GM18511 (cell line): ENCODE measurements around the gene AK8.

Experiments
- ATAC-seq: cut with Tn5 transposase; IDR thresholded peaks from one replicate; pipeline ENCODE4 v1.9.1; 2021; ENCODE audit warnings: mild to moderate bottlenecking, moderate library complexity; ENCODE audit not compliant: unreplicated experiment

Gene AK8

DNA sequence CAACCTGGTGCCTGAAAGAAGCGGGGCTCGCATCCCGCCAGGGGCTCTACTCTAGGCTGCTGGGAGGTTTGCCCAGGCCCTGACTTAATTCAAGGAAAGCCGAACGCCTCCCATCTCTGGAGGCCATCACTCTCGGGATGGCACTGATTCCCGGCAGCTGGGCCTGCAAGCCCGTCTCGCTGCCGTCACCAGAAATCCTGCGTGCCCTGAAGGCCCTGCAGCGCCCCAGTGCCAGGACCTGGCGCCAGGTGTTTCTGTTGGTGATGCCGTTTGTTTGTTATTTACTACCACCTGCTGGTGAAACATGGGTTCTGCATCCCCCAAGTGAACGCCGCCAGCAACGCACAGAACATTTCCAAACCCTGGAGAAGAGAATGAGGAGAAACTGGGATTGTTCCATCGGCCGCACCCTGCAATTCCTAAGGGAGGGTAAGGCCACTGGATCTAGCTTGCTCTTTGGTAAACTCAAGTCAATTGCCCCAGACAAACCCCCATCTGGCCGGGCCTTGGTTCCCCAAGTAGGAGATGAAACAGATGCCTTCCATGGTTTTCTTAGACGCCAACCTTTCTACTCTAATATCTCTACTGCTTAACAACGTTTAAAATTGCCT is 77.9 kb downstream of the AK8 start:
- no peak for ATAC-seq

DNA sequence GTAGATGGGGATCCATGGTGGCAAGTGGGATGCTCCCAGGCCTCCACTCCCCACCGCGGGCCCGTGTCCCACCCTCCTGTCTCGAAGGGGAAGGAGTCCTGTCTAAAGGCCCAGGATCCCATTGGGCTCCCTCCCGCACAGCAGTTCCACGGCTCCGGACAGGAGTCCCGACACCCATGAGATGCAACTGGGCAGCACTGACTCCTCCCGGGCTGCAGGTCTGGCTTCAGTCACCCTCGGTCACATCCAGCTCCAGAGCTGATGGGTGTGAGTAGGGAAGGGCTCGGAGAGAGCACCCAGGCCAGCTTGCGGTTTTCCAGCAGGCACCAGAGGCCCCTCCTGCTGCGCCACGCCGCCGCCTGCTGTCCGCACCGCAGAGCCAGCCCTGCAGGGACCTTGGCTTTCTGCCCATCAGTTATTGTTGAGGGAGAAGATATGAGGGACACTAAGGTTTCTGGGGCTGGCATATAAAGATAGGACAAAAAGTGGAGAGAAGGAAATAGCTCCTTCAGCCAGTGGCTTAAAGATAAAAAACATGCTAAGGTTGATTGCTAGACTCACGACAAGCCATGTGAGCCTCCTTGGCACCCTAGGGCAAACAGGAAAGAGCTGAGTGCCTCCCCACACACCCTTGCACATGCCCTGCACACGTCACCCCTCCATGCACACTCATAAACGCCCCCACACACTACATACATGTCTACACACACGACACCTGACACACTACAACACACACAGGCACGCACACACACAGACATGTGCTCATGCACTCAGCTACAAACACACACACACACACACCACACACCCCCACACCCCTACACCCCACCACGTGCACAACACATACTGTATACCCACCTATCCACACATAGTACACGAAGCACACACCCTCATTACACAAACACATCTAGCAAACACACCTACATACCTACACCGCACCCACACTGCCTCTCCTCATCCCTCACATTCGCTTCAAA is 79.0 kb downstream of the AK8 start:
- no peak for ATAC-seq

DNA sequence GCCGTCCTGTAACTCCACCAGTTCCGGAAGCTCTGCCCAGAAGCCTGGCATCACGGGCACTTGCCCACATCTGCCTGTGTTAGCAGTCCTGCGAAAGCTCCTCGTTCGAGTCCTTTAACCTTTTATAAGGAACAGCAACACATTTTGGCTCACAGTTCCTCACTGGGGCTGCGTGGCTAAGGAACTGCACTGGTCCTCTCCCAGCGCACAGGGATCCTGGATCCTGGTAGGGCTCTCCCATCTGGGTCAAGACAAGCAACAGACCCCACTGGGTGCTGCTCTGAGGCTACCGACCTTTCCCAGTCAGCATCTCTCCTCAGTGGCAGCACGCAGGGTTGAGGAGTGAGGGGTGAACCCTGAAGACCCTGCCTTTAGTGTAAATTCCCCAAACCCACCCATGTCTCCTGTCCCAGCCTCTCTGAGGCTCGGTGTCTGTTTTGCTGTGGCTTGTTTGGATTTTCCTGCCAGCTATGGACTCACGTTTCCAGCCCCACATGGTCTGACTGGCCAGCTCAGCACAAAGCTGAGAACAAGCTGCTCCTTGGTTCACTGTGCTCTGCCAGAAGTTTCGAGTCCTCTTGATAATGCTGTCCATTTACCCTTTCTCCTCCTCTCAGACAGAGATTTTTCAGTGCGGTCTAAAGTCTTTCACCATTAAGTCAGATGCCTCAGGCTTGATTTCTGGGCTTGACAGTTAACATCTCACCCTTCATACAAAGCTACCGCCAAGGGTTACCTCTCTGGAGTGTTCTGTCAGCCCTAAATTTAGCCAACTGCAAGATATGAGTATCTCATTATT is 80.0 kb downstream of the AK8 start:
- ATAC-seq, result no peak

DNA sequence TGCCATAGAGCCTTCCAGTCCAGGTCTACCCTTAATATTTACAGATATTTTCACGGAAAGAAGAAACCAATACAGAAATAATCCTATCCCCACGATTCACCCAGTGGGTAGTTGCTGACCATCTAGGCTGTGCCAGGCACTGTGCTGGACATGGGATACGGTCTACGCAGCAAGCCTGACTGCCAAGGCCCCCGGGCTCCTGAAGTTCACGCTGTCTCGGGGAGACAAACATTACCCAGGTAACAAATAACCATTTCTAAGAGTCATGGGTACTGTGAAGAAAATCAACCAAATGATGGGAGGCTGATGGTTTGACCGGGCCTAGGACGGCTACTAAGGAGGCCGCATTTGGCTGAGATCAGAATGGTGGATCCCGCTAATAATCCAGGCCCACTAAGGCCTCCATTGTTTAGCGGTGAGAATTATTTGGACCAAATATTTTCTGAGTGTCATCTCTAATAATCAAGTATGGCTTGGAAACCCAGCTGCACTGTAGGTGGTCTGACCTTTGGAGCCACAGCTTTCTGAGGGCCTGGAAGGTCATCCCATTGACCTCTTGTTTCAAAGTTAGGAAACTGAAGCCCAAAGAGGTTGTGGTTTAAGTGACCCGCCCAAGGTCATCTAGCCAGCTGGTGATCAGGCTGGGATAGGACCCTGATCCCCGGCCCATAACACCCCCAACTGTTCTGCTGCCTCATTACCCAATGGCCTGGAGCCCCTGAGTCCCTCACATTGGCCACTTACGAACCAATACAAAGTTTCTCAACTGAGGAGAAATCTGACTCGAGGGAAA is 82.4 kb downstream of the AK8 start:
- no peak for ATAC-seq

DNA sequence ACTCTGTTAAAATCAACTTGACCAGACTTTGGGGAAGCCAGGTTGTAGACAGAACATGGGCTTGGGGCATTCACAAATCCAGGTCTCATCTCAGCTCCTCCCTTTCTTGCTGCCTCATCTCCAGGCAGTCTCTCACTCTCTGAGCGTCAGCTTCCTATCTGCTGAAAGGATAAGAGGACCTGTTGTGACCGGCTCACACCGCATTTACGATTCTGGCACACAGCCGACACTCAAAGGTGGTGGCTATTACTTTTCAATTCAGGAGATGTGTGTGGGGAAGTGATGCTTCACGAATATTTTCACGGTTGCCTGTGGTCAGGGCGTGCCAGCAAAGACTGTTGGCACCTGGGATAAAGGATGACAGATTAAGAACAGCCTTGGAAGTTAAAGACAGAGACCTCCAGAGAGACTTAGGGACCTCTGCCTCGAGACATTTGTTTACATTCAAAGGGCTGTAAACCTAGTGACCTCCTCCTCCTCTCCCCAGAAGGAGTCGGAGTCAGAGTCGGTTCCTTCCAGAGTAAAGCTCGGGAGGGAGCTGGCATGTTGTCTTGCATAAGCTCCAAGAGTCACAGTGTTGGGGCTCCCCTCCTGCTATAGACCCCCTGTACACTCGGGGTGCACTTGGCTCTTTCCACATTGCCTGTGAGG is 83.2 kb downstream of the AK8 start:
- ATAC-seq, result no peak

DNA sequence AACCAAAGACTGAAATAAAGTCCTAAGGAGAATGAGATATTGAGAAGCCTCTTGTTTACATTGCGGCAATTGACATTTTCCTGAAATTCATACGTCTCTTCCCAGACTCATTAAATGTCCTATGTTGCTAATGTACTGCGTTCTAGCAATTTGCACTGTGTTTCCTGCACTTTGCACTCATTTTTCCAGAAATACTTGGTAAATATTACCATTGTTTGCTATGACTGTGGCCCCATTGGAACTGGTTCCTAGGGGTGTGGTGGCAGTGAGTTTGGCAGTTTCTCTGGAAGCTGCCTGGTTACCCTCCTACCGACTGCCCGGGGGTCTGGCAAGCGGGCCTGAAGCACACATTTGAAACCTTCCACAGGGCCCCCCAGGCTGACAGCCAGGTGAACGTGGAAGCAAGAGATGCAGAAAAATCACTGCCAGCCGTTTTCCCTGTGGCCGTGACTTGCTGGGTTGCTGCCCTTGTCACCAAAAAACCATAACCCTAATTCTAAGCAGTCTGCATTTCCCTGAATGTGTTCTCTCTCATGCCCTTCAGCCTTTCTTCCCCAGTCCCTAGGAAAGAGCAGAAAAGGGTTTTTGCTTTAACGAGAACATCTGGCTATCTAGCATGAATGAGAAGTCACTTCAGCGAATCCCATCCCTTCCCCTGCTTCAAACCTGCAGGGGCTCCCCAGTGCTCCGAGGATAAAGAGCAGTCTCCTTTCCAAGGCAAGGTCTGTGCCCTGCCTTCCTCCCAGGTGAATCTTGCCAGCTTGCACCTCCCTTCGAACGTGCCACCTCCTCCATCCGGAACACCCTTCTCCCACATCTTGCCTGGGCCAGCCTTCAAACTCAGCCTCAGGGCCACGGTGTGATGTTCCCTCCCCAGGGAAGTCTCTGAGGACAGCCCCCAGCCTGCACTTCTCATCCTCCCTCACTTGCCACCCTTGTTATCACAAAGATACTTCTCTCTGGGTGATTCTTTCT is 84.2 kb downstream of the AK8 start:
- ATAC-seq, result no peak

DNA sequence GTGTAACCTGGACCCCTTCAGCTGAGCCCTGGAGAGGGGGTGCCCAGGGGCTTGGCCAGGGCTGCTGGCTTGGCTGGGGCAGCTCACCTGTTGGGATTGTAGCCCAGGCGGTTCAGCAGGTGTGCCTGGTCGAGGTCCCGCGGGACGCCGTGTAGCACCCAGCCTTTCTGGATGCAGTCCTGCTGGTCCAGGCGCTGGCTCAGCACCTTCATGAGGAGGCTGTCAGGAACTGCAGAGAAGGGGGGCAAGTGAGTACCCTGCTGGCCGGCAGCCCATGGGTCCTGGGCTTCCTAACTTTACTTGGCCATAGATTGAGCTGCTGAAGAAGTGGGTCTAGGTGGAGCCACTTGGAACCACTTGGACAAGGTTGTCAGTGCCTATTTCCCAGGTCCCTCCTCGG is 85.5 kb downstream of the AK8 start:
- ATAC-seq, result no peak

DNA sequence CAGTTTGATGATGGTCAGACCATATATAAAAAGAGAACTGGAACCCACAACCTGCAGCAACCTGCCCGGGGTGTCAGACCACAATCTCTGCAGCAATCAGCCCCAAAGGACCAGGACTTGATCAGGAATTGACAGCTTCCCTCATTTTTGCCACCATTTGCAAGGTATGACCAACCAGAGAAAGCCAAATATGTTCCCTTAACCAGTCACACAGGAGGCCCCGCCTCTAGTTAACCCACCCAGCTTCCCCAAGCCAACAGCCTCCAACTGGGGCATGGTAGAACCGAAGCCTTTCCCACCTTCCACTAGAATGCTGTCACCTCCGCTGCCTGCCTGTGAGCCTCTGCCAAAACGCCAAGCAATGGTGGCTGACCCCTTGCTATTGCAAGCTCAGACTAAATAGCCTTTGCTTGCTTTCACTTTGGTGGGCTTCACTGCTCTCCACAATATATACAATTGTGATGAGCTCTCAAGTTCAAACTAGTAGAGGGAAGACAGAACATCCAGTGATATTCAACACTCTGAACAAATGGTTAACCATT is 86.3 kb downstream of the AK8 start:
- ATAC-seq, result no peak

DNA sequence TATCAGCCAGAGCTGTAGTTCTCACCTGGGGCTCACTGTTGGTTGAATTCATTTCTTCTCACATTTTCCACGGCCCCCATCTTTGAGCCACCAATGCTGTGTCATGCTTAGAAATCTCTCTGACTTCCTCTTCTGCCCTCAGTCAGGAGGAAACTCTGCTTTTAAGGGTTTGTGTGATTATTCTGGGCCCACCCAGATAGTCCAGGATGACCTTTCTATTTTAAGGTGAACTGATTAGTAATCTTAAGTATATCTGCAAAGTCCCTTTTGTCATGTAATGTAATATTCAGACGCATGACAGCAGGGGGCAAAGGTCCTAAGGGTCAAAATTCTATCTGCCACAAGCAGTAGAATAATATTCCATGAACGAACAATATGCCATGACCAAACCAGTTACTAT is 88.4 kb downstream of the AK8 start:
- no peak for ATAC-seq

DNA sequence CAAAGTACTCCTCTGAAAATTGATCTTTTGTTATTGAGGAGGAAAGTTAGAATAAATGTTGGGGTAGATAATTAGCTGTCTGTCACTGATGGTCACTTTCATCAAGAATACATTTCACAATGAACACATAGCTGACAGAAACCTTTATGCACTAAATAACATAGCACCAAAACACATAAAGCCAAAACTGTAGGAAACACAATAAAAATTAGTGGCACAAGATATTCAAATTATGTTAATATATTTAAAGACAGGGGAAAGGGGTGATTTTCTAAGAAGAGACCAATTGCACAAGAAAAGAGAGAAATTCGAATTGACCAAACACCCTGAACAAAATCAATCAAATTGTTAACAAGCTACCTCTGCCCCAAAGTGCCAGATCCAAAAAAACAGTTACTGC is 89.7 kb downstream of the AK8 start:
- no peak for ATAC-seq

DNA sequence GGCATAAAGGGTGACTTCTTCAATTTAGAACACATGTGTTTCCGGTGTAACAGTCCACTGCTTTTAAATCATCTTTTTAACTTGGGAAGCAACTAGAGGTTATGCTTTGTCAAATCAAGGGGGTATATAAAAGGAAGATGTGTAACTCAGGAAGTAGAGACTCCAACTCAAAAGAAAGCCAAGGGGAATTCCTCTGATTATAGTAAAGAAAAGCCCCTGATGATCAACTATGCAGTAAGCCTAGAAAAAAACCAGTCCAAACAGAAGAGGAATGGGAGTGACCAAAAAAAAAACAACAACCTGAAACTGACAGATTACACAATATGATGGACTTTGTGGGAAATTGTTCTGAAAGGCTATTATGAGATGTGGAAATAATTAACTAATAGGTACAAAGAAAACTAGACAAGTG is 90.3 kb downstream of the AK8 start:
- ATAC-seq, result no peak

DNA sequence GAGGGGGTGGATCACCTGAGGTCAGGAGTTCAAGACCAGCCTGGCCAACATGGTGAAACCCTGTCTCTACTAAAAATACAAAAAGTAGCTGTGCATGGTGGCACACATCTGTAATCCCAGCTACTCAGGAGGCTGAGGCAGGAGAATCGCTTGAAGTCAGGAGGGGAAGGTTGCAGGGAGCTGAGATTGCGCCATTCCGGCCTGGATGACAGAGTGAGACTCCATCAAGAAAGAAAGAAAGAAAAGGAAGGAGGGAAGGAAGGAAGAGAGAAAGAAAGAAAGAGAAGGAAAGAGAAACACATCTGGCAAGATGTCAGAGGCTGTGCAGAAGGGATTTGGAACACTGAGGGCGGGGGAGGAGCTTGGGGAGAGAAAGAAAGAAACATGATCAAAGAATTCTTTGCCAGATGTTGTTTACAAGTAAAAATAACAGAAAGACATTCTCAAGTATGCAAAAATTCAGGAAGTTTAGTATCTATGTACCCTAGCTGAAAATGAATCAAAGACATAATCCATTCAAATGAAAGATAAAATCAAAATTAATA is 93.7 kb downstream of the AK8 start:
- no peak for ATAC-seq

DNA sequence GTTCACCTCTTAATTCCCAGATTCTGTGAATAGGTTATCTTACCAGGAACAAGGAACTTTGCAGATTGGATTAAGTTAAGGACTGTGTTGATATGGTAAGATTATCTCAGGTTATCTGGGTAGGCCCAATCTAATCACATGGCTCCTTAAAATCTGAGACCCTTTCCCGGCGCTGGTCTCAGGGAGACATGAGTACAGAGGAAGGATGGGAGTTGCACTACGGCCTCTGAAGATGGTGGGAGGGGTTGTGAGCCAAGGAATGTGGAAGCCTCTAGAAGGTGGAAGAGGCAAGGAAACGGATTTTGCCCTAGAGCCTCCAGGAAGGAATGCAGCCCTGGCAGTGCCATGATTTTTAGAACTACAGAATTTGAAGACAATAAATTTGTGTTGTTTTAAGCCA is 95.1 kb downstream of the AK8 start:
- no peak for ATAC-seq

DNA sequence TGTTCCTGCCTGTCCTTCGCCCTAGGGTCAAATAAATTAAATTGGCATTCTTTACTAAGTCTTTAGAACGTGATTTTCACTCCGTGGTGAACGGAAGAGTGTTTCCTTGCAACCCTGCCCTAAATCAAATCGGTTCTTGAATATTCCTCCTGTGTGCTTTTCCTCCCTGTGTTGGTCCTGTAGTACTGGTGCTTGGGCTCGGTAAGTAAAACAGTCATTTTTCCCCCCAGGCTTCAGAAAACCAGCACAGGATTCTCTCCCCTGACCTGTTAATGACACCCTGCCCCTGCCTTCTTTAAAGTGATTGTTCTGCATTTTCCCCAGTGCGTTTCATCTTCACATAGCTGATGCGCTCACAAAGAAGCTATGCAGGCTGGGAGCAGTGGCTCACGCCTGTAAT is 96.0 kb downstream of the AK8 start:
- no peak for ATAC-seq

DNA sequence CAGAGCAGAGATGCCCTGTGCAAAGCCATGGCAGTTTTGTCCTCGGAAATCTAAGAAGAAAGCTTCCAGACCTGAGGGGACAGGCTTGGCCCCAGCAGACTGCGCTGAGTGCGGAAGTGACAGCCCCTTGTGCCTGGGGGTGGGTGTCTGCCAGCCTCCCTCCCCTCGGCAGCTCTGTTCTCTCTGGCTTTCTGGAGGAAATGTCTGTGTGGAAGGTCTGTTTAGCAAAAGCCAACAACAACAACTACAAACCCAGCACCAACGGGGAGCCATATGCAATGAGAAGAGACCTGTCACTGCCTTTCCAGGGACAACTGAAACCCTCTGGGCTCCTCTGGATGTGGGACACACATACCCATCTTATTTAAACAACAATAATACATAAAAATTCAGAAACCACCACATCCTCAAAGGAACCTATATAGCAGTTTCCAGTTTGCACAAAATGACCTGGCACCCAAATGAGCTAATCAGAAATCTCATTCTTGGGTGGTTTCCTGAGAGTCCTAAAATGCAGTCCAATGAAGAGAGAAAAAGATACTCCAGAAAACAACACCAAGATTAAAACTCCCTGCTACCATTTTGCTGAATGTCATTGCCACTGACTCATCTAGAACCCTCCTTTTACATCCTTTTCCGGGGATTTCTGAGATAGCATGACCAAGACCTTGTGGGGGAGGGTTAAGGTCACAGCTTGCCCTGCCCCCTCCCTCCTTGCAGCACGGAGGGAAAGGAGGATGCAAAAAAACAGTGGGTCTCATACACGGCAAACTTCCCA is 97.7 kb downstream of the AK8 start:
- no peak for ATAC-seq

DNA sequence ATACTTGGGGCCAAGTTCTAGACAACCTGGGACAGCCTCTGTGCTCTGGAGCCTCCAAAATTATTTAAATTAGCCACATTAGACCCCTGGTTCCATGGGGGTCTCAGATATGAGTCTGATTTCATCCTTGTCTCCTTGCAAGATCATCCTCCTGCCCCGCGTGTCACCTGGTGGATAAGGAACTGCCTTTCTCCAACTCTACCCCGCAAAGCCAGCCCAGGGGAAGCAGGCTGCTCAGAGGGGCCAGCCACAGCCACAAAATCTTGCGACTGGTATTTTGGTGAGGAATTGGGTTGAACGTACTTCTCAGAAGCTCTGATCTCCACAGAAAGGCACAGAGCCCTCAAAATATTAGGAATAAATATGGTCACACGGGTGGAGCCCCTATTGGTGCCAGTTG is 101.2 kb downstream of the AK8 start:
- no peak for ATAC-seq

DNA sequence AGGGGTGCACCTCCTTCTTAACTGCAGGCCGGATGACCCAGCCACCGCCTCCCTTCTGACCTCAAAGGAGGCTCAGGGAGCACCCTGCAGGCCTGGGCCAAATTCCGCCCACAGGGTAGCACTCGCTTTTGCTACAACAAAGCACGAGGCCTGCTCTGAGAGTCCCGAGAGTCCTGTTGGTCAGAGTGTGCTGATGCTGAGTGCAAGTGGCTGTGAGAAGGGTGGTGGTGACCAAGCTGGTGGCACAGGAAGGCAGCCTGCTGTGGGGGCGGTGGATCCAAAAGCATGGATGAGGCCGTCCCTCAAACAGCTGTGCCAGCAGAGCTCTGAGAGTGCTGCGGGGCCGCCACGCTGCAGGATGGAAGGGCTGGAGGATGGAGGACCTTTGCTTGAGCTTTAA is 101.8 kb downstream of the AK8 start:
- ATAC-seq, result no peak

DNA sequence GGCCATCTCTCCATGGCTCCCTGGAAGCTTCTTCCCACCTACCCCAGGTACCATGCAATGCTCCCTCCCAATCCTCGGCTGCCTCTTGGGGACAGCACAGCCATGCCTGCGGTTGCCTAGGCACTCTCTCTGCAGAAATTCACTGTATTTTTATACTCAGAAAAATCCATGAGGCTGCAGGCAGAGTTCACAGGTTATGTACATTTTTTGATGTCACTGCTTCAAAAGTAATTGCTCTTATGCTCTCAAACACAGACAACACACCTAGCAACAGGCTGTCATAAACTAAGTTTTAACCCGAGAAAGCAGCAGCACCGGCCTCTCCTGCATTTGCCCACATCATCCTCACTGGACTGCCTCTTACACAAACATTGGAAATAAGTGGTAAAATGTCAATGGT is 102.4 kb downstream of the AK8 start:
- ATAC-seq, result no peak
